HG03432 (cell line): Measurements from ENCODE around the gene BMP5.

Experiments
- ATAC-seq: cut with Tn5 transposase; IDR thresholded peaks from one replicate; pipeline ENCODE4 v1.9.1; 2021; ENCODE audit warnings: mild to moderate bottlenecking, moderate library complexity; ENCODE audit not compliant: unreplicated experiment

Gene BMP5

DNA sequence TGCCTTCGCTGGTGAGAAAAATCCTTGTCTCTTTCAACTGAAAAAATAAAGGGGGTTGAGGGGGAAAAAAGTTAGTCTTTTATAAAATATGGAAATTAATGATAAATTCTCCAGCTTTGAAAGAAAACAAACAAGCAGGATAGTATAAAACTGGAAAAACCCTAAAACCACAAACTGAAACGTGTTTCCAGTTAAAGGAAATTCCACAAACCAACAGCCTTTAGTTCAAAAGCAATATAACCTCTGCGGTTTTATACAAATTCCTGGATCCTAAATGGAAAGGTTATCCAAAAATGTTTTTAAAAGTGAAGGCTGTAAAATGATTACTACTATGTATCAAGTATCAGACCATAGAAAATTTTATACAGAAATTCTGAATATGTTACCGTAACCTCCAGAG is 55.6 kb downstream of the BMP5 start:
- no peak for ATAC-seq

DNA sequence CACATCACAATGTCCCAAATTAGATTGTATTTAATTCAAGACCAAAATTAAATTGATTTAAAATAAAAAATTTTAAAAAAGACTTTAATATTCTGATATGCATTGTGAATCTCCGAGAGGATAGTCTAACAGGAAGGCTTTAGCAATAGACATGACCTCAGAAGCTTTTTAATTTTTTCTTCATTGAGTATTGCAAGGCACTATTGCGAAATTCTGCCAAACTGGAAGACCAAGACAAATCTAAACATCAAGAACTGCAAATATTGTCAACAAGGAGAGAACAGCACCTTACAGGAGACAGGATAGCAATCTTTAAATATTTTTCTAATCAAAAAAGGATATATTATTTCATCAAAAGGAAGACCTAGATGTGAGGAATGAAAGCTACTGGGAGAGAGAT is 56.9 kb downstream of the BMP5 start:
- no peak for ATAC-seq

DNA sequence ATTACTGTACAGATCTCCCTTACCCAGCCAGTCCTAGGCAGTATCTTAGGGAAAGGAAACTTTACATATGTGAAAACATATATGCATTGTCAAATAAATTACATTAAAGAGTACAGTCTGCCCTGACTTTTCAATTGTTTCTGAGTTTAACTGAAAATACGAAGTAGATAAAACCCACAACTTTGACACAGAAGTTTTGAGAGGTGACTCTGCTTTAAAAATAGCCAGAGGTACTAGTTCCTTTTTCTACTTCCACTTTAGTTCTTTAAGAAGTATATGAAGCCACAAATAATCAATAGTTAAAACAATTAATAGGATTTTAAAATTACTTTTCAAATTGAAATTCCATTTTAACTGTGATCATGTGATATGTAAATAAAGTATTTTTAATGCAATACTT is 62.9 kb downstream of the BMP5 start:
- ATAC-seq: peak; percentile 83

DNA sequence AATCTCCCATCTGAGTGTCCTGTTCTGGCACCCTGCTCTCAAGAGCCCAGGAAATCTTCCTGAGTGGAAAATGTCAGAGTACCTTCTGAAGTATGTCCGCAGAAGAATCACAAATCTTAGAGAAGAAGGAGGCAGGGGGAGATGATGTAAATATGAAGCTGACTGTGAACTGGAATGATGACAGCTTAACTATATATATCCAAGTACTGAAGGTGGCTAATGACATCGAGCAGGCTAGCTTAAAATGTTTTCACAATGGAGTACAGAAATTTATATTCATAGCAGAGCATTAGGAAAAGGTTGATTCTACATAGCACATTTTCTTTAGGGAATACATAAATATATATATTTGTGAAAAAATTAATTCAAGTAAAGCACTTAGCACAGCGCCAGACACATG is 64.3 kb downstream of the BMP5 start:
- ATAC-seq: no peak

DNA sequence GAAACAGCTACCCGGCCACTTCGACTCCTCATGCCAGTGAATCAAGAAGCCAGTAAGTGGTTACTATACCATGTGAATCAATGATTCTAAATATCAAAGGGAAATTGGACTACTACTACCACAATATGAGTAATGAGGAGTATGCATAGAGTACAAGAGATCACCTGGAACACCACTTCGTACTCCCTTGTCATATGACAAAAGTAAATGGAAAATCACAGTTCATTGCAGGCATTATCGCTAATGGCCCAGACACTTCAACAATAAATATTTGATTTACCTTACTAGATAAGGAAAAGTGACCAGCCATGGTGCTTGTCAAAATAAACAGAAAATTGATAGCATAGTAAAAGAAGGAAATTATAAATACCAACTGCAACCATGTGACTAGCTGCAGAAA is 73.1 kb downstream of the BMP5 start:
- ATAC-seq: no peak

DNA sequence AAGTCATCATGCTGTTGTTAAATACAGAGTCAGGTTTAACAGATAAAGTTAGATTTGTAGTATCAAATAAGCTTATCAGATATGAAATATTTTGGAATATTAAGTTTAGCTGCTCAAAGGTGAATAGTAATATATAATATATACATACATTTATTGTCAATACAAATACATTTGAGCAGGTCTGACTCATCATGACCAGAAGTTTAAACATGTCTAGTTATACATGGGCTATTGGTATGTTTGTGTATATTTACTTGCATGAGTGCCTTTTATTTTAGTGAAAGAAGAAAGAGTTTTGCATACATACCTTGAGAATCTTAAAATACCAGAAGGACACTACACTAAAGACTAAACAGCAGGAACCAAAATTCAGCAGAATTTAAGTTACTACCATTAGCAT is 76.8 kb downstream of the BMP5 start:
- no peak for ATAC-seq

DNA sequence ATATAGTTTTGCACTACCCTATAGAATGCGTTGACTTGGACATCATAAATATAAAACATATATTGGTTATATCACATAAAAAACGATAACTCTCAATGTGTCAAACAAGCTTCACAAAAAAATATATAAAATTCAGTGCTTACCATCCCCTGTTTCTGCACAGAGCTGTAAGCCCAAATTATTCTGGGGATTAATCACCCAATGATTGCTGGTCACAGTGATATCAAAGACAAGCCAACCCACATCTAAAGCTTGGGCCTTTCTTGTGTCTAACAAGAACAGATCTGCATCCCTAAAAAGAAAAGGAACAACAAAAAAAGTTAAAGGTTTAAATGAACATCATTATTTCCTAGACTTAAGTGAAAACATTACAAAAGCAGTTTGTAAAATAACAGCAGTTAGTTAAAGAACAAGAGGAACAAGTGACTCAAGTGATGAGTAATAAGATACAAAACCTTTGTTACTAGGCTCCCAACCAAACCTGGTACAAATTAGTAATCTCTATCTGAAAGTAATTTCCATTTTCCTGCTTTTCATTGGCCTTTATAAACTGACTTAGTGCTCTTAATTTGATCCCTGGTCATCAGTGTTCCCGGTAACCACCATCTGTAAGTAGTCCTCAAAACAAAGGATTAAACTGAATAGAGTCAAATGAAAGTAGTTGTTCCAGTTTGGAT is 81.1 kb downstream of the BMP5 start:
- no peak for ATAC-seq

DNA sequence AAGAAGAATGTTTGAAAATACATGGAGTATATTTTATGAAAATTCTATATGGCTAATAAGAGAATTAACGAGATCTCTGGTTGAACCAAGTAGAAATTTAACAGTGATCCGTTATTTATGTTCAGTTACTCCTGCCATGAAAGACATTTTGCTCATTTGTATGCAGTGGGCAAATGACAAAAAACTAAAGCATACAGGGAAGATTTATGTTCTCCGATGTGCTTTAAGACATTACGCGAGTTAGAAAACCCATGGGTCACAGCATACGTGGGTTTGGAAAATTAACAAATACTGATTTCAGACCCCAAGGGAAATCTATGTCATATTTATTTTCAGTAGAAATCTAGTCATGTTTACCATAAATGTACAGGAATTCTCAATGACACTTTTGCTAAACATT is 90.1 kb downstream of the BMP5 start:
- ATAC-seq: no peak

DNA sequence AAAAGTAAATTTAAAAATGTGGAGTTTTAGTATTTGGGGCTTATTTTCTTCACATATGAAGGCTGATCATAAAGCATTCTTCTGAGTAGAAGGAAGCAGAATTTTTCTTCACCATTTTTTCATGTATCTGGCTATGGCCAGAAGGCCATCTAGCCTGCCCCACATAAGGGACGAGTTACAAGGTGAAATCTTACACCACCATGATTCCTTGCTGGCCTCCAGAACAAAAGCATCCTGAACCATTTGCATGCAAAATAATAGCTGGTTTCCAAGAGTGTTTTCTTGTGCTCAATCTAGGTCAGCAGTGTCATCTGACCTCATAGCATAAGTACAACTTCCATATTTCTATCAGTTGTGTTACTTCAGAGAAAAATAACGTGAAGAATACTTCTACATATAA is 93.1 kb downstream of the BMP5 start:
- no peak for ATAC-seq

DNA sequence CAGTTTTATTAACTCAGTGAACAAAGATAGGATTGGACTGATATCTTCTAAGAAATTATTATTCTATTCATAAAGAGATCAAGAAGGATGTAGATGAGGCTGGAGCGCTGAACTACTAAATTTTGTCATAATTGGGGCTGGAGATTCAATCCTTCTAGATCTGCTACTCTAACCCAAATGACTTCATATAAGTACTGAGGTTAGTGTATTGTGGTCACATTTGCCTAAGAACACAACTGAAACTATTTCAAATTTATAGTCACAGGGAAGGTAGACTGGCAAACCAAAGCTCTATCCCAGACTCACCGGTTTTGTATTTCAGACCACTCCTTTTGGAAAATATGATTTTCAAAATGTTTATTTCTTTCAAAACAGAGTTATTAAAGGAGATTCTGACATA is 96.7 kb downstream of the BMP5 start:
- peak; percentile 80 for ATAC-seq

DNA sequence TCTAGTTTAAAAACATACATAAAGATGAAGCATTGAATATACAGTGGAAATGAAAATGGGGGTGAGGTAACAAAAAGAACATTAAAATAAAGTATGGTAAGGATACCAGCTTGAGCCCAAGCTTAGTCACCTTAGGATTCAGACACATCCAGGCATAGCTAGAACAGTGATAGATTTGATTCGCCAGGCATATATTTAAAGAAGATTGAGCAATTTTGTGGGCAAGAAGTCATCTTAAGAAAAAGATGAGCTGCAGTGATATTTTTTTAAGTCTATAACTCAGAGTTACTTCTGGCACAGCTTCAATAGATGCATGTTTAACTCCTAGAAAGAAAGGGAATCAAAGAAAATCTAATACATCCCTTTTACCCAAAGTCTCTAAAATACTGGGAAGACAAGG is 97.9 kb downstream of the BMP5 start:
- ATAC-seq: no peak

DNA sequence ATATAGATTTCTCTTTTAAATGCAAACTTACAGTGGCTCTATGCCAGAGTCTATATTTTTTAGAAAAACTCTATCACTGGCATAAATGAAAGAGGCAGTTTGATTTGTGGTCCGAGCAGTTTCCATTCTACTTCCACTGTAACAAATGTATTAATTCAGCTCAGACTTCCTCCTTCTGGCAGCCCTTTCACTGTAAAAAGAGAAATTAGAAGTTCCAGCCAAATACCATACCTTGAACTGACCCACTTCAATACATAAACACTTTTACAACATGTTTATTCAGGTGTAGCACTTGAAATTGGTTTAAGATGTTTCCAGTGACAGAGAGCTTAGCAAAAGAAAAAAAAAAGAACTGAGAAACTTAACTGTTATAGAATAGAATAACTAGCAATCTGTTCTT is 99.3 kb downstream of the BMP5 start:
- ATAC-seq: no peak

DNA sequence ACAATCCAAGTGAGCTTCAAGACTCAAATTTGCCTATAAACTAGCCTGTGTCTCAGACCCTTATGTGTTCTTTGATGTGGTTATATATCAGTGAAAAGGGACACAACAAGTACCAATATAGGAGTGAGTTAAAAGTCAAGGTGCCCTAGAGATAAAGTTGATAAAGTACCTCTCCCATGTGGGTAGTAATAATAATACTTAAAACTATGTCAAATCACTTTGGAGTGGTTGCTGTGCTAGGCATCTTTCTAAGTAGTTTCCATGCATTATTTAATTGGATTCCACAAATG is 100.4 kb downstream of the BMP5 start:
- ATAC-seq: no peak

DNA sequence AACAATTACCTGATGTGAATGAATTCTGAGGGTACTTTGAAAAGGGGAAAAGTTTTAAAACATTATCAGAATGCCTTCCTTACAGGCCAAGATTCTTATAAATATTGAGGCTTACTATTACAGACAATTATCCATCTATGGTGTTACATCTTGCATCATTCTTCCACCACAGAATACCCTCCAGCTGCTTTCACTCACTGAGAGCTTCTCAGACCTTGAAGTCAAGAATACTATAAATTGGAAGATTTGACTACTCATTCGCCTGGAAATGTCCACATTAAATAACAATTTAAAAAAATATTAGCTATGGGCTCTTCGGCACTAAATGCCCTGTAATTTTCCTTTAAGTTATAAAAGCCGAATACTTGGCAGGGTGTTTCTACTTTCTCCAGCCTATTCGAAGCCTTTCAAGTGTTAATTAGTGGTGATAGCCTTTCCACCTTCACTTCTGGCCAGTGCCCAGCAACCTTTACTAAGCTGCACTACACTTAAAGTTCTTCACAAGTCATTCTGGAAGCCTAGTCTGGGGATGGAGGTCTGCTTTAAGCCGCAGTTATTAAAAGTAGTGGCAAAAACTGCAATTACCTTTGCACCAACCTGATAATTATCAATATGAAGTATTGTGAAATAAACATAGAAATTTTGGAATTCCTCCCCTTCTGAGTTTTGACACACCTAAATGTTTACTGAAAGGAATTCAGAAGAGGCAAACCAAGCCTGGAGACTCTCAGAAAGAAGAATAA is 100.9 kb downstream of the BMP5 start:
- no peak for ATAC-seq

DNA sequence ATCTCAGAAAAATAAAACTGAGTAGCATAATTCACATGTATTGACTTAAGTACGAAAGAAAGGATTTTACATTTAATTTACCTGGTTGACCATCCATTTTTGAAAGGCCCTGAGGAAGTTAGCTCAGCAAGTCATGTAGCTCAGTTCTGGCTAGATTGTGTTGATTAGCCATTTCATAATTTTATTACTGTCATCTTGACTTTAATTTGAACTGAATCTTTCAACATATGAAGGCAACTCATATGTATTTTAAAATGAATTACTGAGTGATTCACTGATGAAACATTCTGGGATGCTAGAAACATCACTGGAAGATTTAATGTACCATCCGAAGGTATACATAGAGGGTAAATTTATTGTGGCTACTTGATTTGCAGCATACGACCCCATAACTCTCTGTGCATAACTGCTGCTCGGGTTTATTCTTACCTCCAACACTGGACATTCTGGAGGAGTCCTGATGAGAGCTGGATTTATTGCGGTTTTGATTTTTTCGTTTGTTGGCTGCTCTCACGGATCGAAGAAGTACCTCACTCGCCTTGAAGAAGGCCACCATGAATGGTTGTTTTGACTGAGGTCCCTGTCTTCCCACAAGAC is 101.7 kb downstream of the BMP5 start:
- ATAC-seq: no peak

DNA sequence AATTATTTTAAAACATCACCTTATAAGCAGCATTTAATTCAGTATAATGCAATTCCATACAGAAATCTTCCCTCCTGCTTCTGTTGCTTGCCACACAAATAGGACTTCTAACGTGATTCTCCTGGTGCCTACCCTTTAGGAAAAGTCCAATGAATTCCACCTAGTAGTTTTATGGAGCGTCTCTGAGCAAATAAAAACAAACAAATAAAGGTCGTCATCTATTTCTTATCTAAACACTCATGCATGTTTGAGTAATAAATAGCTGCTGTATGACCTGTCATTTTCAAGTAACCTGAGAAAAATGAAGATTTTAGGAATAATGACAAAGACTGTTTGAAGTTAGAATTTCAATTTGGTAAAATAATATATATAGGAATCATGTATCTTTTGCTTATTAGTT is 102.7 kb downstream of the BMP5 start:
- ATAC-seq: no peak

DNA sequence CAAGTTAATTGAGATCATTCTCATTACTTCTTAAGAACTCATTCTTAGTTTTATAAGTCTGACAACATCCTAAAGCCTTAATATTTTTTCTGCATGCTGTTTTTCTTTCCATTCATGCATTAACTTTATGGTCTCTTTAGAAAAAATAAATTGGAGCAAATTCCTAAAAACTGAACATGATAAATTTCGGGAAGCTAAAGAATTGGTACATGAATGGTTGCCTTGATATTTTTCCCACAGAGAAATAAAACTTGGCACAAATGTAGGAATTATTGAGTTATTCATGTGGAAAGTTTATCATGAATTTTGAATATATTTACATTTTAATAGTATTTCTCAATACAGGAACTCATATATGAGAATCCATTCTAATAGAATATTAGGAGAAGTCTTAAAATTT is 115.9 kb downstream of the BMP5 start:
- no peak for ATAC-seq

DNA sequence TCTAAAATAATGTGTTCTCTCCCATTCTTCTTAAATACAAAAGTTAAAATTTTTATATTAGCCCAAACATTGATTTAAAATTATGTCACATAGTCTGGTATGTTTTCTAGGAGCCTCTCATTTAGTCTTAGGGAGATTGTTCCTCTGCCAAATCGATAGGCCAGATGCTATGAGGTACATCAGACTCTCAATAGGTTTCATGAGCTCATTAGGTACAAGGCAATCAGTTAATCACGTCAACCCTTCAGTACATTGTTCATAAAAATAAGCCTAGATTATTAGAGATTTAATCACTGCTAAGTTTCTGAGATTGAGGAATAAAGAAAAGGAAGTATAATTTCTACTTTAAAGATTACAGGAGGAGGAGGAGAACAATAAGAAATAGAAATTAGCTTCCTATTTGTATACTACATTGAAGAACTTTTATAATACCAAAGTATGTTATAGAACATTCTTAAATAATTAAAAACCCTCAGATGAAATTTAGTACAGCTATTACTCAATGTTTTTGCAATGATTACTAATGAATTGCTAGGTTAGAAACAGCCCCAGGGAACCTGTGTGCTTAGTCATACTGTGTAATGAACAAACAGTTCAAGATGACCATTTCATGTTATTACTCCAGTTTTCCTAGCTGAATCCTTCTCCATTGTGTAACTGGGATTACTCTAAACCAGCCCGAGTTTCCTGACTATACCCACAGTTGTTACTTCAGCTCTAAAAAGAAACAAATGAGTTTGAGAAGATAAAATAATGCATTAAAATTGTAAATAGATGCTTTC is 117.0 kb downstream of the BMP5 start:
- no peak for ATAC-seq

DNA sequence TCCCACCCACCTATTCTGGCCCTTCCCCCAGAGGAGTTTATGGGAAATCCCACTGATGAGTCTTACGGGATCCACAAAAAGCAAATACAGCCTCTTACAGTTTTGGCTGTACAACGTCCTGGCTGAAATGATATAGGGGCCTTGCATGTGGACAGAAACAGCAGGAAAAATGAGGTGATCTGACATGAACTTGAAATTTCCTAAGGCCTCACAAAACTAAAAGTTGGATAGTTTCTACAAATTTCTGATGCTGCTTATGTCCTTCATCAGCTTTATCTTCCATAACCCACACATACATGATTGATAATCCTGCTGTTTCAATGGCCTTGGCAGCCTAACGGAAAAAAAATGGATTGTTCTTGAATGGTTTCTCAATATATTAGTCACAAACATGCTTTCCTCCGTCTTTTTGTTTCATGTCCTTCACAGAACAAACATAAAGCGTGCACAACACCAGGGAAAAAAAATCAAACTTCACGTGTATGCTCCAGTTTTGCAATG is 118.8 kb downstream of the BMP5 start:
- ATAC-seq: no peak

DNA sequence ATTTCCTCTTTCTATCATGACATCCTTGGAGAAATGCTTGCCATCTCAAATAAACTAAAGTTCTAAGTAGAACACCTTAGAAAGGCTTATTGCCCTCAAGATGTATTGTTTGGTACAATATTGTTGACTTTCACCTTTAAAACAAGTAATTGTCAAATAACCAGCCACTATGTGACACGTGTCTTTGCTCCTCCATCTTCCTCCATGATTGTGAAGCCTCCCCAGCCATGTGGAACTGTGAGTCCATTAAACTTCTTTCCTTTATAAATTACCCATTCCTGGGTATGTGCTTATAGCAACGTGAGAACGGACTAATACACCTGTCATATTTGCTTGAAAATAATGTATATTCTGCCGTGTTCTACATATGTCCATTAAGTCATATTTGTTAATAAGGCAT is 126.5 kb downstream of the BMP5 start:
- ATAC-seq: no peak

DNA sequence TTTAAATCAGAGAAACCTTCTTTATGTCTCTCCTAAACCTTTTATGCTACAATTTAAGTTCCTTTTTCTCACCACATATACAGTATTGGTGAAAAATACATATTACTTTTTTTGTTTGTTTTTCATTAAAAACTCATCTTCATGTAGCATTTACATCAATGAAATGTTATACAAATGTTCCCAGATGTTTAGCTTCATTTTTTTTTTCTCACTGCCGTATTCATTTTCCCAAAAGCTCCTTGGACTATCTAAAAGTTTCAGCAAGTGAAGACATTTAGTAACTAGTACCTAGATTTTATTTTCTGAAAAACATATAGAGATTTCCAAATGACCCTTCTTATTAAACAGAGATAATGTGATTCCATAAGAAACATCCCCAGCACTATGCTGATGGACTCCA is 128.9 kb downstream of the BMP5 start:
- no peak for ATAC-seq

DNA sequence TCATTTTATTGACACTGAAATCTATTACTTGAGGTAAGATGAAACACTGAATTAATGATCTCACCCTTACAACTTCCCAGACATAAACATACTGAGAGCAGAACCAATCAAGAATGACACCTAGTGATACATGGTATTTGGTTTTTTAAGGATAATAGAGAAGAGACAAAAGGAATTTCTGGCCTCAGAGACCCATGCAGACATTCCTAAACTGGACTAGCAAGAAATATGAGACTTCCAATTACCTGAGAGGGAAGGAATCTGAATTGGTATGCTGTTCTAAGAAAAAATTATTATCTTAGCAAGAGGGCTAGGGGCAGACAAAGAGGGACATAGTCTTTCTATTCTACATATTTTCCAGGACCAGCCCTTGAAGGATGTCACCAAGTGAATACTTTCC is 141.1 kb downstream of the BMP5 start:
- no peak for ATAC-seq
